Left lung (tissue), 10 donors: ENCODE measurements around the gene KDM4B. TPM values are rescaled to one million over a fixed set of nuclear protein-coding genes. Genes with fewer than 3 reads are reported as not detected.
"Not testable (repeated sequence)": the region's sequence is repeated elsewhere in the genome, so short reads cannot be mapped to it uniquely, and the experiment has no call there.

ENCODE experiments used
- ATAC-seq: fragments of 200-7000 bp; cut with Tn5 transposase; one replicate; pipeline ENCODE4 v1.9.1; 2020; ENCODE audit warnings: moderate library complexity
- DNase-seq, 4 donors: peaks; one replicate each; pipeline ENCODE4 v3.0.0-alpha.2; 2013 to 2020
- H3K27ac ChIP-seq, 2 donors: fragments of 200-600 bp; sonication (generic) in 1 of 2; one replicate each; pipeline versions ENCODE4 v1.5.0 to v1.8.0; 2020 to 2021
- H3K27me3 ChIP-seq, 2 donors: fragments of 200-600 bp; sonication (generic) in 1 of 2; one replicate each; pipeline versions ENCODE4 v1.5.0 to v1.8.0; 2020 to 2021
- H3K36me3 ChIP-seq, 2 donors: fragments of 200-600 bp; sonication (generic) in 1 of 2; one replicate each; pipeline versions ENCODE4 v1.5.0 to v1.8.0; 2020 to 2021
- H3K4me1 ChIP-seq, 2 donors: fragments of 200-600 bp; one replicate each; pipeline ENCODE4 v1.8.0; 2021
- H3K4me3 ChIP-seq, 2 donors: fragments of 200-600 bp; sonication (generic) in 1 of 2; one replicate each; pipeline versions ENCODE4 v1.5.0 to v1.8.0; 2020 to 2021; ENCODE audit warnings: mild to moderate bottlenecking in 1 of 2
- H3K9me3 ChIP-seq, 2 donors: fragments of 200-600 bp; sonication (generic) in 1 of 2; one replicate each; pipeline versions ENCODE4 v1.5.0 to v1.8.0; 2020 to 2021
- CTCF ChIP-seq, 2 donors: fragments of 200-600 bp; sonication (generic) in 1 of 2; IDR thresholded peaks; one replicate each; pipeline versions ENCODE4 v1.5.0 to v1.8.0; 2021; ENCODE audit warnings: antibody characterized with exemption in 2 of 2
- intact Hi-C, 2 donors: fragments of 100-400 bp; cut with DNase I; formaldehyde crosslinking; loops; one replicate each; pipeline versions ENCODE4 v1.11.2 to v1.14.2; 2022
- polyA plus RNA-seq, 6 donors: library from polyadenylated mRNA; unstranded; fragments of 120-200 nt; gene quantifications; one replicate each; pipeline ENCODE4 v1.2.1, GENCODE V29; 2013; ENCODE audit not compliant: insufficient read length in 6 of 6
- total RNA-seq, 2 donors: library from RNA; stranded (reverse); fragmentation: NEBNext Ultra II Directional; extraction: Animal tissue kit (Norgen Biotek cat#: 25700); gene quantifications; one replicate each; pipeline ENCODE4 v1.2.1, GENCODE V29; 2021
- donor health status: DM: no; HTN: yes; CAD: no.
- donor health status: DM: no; HTN: no; CAD: no.

Gene KDM4B
- total and polyA plus RNA-seq, 8 donors = 24.6 to 42.1 (median 31.1) TPM

GRCh38 chr19:5029596-5029995, 60.7 kb downstream of the KDM4B start:
- H3K4me3 ChIP-seq, H3K9me3 ChIP-seq, H3K27me3 ChIP-seq, H3K27ac ChIP-seq, intact Hi-C loops: not testable (repeated sequence)
- ATAC-seq (peak; percentile 30), DNase-seq (peak in 1 of 4 donors; percentile 24)
- H3K4me1 ChIP-seq = peaks cover 0 to 23% of the 10 kb centered on the region in 2 donors
- peaks cover 0 to 20% of the 10 kb centered on the region in 2 donors for H3K36me3 ChIP-seq
- TF ChIP-seq CTCF (IDR thresholded peaks at IDR 0.05) = peak; percentile 57 to 58

GRCh38 chr19:5030136-5030820, 61.4 kb downstream of the KDM4B start:
- DNase-seq = no peak
- ATAC-seq = no peak
- Histone ChIP-seq H3K9me3 (no peaks in the 10 kb centered on the region), H3K4me3 (no peak overlapping the region), H3K27ac (no peak overlapping the region), H3K4me1 (peaks cover 0 to 23% of the 10 kb centered on the region in 2 donors), H3K36me3 (peaks cover 0 to 26% of the 10 kb centered on the region in 2 donors), H3K27me3 (no peaks in the 10 kb centered on the region)
- no peak for TF ChIP-seq CTCF (IDR thresholded peaks at IDR 0.05)
- intact Hi-C loops = loop anchor here (5.0 to 10.0 kb wide), 3 partner anchors 155 to 225 kb away; no protein-coding TSS in a partner anchor

- H3K27me3 ChIP-seq = no peaks in the 10 kb centered on the region
- intact Hi-C loops = loop anchor here (5.0 to 10.0 kb wide), 3 partner anchors 156 to 226 kb away; no protein-coding TSS in a partner anchor
- peak in 1 of 4 donors; percentile 72 for DNase-seq
- no peak for ATAC-seq
- TF ChIP-seq CTCF (IDR thresholded peaks at IDR 0.05) = no peak
- H3K9me3 ChIP-seq = no peaks in the 10 kb centered on the region
- H3K4me3 ChIP-seq = no peak overlapping the region
- peaks cover 0 to 29% of the 10 kb centered on the region in 2 donors for H3K36me3 ChIP-seq
- no peak overlapping the region for H3K27ac ChIP-seq
- peaks cover 0 to 23% of the 10 kb centered on the region in 2 donors for H3K4me1 ChIP-seq
Observed at GRCh38 chr19:5030822-5031221, 61.9 kb downstream of the KDM4B start.

GRCh38 chr19:5031231-5032100, 62.6 kb downstream of the KDM4B start:
- intact Hi-C loops = loop anchor here (5.0 to 10.0 kb wide), 3 partner anchors 157 to 227 kb away; no protein-coding TSS in a partner anchor
- H3K4me3 ChIP-seq = no peak overlapping the region
- TF ChIP-seq CTCF (IDR thresholded peaks at IDR 0.05) = peak; percentile 95 to 96
- H3K27ac ChIP-seq = no peak overlapping the region
- H3K9me3 ChIP-seq = no peaks in the 10 kb centered on the region
- peak; percentile 65 to 94 (median 82) for DNase-seq
- peak; percentile 94 for ATAC-seq
- no peaks in the 10 kb centered on the region for H3K27me3 ChIP-seq
- peaks cover 0 to 32% of the 10 kb centered on the region in 2 donors for H3K36me3 ChIP-seq
- H3K4me1 ChIP-seq = peaks cover 0 to 27% of the 10 kb centered on the region in 2 donors
